ENCODE results near the gene SHC4. TPM values are rescaled to one million over a fixed set of nuclear protein-coding genes. Genes with fewer than 3 reads are reported as not detected.
A peak's percentile ranks its signal among the peaks of the same experiment; 100 is the strongest.

The SHC4 gene
- total and polyA plus RNA-seq, 2 experiments from 2014 or later: 0.43 to 0.45 TPM

GRCh38 chr15:48985516-48985915 lies 21.8 kb upstream of the SHC4 start:
- 63 to 70% methylated on average over 3 of the region's 3 CpGs for WGBS, 2 experiments (ENCODE audit: low coverage in 1 of 2, low lambda C conversion rate in 2 of 2, missing lambda C conversion rate in 2 of 2)
- Histone ChIP-seq H3K4me1 (ENCODE audit: insufficient read depth) (peaks cover 20% of the 10 kb centered on the region), H3K9me3 (ENCODE audit: low read depth) (no peaks in the 10 kb centered on the region), H3K27me3 (replicated peaks; ENCODE audit: insufficient read depth) (no peaks in the 10 kb centered on the region), H2AFZ (no peak overlapping the region), H3K79me2 (ENCODE audit: insufficient read depth) (no peaks in the 10 kb centered on the region), H3K9me2 (ENCODE audit: insufficient read depth) (no peaks in the 10 kb centered on the region), H3K27ac (peak overlapping the region; percentile 64), H3K4me2 (ENCODE audit: unreplicated experiment) (peak overlapping the region; percentile 55), H3K9ac (no peak overlapping the region), H3K36me3 (ENCODE audit: low read depth) (peaks cover 7% of the 10 kb centered on the region; the same call in 1 of the 2 replicates), H3K4me3 (no peak overlapping the region), H3F3A (ENCODE audit: insufficient read depth) (peaks cover 26% of the 10 kb centered on the region), H4K20me1 (ENCODE audit: insufficient read depth) (no peaks in the 10 kb centered on the region)
- no peak for DNase-seq
- TF ChIP-seq EZH2phosphoT487 (IDR thresholded peaks at IDR 0.05; ENCODE audit: insufficient read depth, low read depth) (no peak), EZH2 (IDR thresholded peaks at IDR 0.05; ENCODE audit: insufficient read depth, poor library complexity, severe bottlenecking) (no peak)
- in situ Hi-C loops (cut with MboI): no loop called here

- peak overlapping the region; percentile 64 for H3K27ac ChIP-seq
- H3K36me3 ChIP-seq (ENCODE audit: low read depth): peaks cover 7% of the 10 kb centered on the region; the same call in 1 of the 2 replicates
- no peaks in the 10 kb centered on the region for H3K9me3 ChIP-seq (ENCODE audit: low read depth)
- no peaks in the 10 kb centered on the region for H3K9me2 ChIP-seq (ENCODE audit: insufficient read depth)
- no peaks in the 10 kb centered on the region for H3K79me2 ChIP-seq (ENCODE audit: insufficient read depth)
- peak; percentile 67 for DNase-seq
- no peaks in the 10 kb centered on the region for H3K27me3 ChIP-seq (replicated peaks; ENCODE audit: insufficient read depth)
- peak overlapping the region; percentile 40; the same call in 1 of the 2 replicates for H3K9ac ChIP-seq
- no peak overlapping the region for H3K4me3 ChIP-seq
- 11 to 12% methylated on average over 4 of the region's 4 CpGs for WGBS, 2 experiments (ENCODE audit: low coverage in 1 of 2, low lambda C conversion rate in 2 of 2, missing lambda C conversion rate in 2 of 2)
- H3K4me2 ChIP-seq (ENCODE audit: unreplicated experiment): peak overlapping the region; percentile 55
- H3F3A ChIP-seq (ENCODE audit: insufficient read depth): peaks cover 26% of the 10 kb centered on the region
- H3K4me1 ChIP-seq (ENCODE audit: insufficient read depth): peaks cover 20% of the 10 kb centered on the region
- no peak overlapping the region for H2AFZ ChIP-seq
- TF ChIP-seq EZH2phosphoT487 (IDR thresholded peaks at IDR 0.05; ENCODE audit: insufficient read depth, low read depth) (no peak), EZH2 (IDR thresholded peaks at IDR 0.05; ENCODE audit: insufficient read depth, poor library complexity, severe bottlenecking) (no peak)
- no peaks in the 10 kb centered on the region for H4K20me1 ChIP-seq (ENCODE audit: insufficient read depth)
- in situ Hi-C loops (cut with MboI): no loop called here
These were observed 21.2 kb upstream of the SHC4 start for GRCh38 chr15:48984811-48985352.

- H3K9ac ChIP-seq: no peak overlapping the region
- H3F3A ChIP-seq (ENCODE audit: insufficient read depth): peaks cover 26% of the 10 kb centered on the region
- H3K27ac ChIP-seq: peak overlapping the region; percentile 64
- DNase-seq: no peak
- peaks cover 20% of the 10 kb centered on the region for H3K4me1 ChIP-seq (ENCODE audit: insufficient read depth)
- no peaks in the 10 kb centered on the region for H3K9me3 ChIP-seq (ENCODE audit: low read depth)
- H3K36me3 ChIP-seq (ENCODE audit: low read depth): peaks cover 4% of the 10 kb centered on the region; the same call in 1 of the 2 replicates
- in situ Hi-C loops (cut with MboI): no loop called here
- no peaks in the 10 kb centered on the region for H3K79me2 ChIP-seq (ENCODE audit: insufficient read depth)
- no peaks in the 10 kb centered on the region for H4K20me1 ChIP-seq (ENCODE audit: insufficient read depth)
- 44 to 45% methylated on average over 7 of the region's 7 CpGs for WGBS, 2 experiments (ENCODE audit: low coverage in 1 of 2, low lambda C conversion rate in 2 of 2, missing lambda C conversion rate in 2 of 2)
- no peak for TF ChIP-seq EZH2 (IDR thresholded peaks at IDR 0.05; ENCODE audit: insufficient read depth, poor library complexity, severe bottlenecking)
- H3K27me3 ChIP-seq (replicated peaks; ENCODE audit: insufficient read depth): no peaks in the 10 kb centered on the region
- no peaks in the 10 kb centered on the region for H3K9me2 ChIP-seq (ENCODE audit: insufficient read depth)
- H3K4me2 ChIP-seq (ENCODE audit: unreplicated experiment): peak overlapping the region; percentile 55
- H3K4me3 ChIP-seq: no peak overlapping the region
- H2AFZ ChIP-seq: no peak overlapping the region
These were observed 20.4 kb upstream of the SHC4 start for GRCh38 chr15:48984021-48984710.

GRCh38 chr15:48983300-48983699 lies 19.6 kb upstream of the SHC4 start:
- Histone ChIP-seq H3K4me2 (ENCODE audit: unreplicated experiment) (no peak overlapping the region), H3K79me2 (ENCODE audit: insufficient read depth) (no peaks in the 10 kb centered on the region), H4K20me1 (ENCODE audit: insufficient read depth) (no peaks in the 10 kb centered on the region), H3K36me3 (ENCODE audit: low read depth) (no peaks in the 10 kb centered on the region), H3F3A (ENCODE audit: insufficient read depth) (peaks cover 26% of the 10 kb centered on the region), H3K4me1 (ENCODE audit: insufficient read depth) (peaks cover 20% of the 10 kb centered on the region), H2AFZ (no peak overlapping the region), H3K9ac (no peak overlapping the region), H3K4me3 (no peak overlapping the region), H3K27ac (no peak overlapping the region), H3K9me2 (ENCODE audit: insufficient read depth) (no peaks in the 10 kb centered on the region), H3K27me3 (replicated peaks; ENCODE audit: insufficient read depth) (no peaks in the 10 kb centered on the region), H3K9me3 (ENCODE audit: low read depth) (no peaks in the 10 kb centered on the region)
- DNase-seq: no peak
- in situ Hi-C loops (cut with MboI): no loop called here
- TF ChIP-seq EZH2 (IDR thresholded peaks at IDR 0.05; ENCODE audit: insufficient read depth, poor library complexity, severe bottlenecking) (no peak), EZH2phosphoT487 (IDR thresholded peaks at IDR 0.05; ENCODE audit: insufficient read depth, low read depth) (no peak)
- 63 to 72% methylated on average over 5 of the region's 5 CpGs for WGBS, 2 experiments (ENCODE audit: low coverage in 1 of 2, low lambda C conversion rate in 2 of 2, missing lambda C conversion rate in 2 of 2)

All from GM23248 (cell line).